GDM1 (cell line): ENCODE data around the gene C2orf72.

Experiments used
- DNase-seq: peaks from one replicate; lab custom pipeline; 2025; lab: John Stamatoyannopoulos, UW

Gene C2orf72

GRCh38 chr2:231069379-231070054 is 32.2 kb downstream of the C2orf72 start:
- DNase-seq, result no peak

GRCh38 chr2:231084565-231084964 is 47.2 kb downstream of the C2orf72 start:
- no peak for DNase-seq

DNA sequence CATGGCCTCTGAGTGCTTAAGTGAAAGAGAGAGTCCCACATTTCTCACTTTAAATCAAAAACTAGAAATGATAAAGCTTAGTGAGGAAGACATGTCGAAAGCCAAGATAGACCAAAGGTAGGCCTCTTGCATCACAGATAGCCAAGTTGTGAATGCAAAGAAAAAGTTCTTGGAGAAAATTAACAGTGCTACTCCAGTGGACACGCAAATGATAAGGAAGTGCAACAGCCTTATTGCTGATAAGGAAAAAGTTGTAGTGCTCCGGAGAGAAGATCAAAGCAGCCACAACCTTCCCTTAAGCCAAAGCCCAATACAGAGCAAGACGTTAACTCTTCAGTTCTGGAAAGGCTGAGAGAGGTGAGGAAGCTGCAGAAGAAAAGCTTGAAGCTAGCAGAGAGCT is 51.4 kb downstream of the C2orf72 start:
- DNase-seq, result no peak

DNA sequence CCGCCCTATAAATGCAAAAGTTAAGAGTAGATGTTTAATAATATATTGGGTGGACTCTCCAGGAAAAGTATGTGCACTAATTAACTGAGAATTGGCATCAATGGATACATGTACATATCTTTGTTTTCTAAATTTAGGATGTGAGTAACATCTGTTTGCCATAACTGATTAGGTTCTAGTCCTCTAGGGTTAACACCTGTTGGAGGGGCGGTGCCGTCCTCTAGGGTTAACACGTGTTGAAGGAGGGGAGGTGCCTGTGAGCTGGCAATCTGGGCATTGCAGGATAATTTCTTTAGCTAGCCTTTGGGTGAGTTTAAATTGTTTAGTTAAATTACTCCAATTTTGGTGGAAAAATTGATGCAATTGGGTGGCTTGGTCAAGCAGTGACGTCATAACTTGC is 56.6 kb downstream of the C2orf72 start:
- DNase-seq, result no peak

DNA sequence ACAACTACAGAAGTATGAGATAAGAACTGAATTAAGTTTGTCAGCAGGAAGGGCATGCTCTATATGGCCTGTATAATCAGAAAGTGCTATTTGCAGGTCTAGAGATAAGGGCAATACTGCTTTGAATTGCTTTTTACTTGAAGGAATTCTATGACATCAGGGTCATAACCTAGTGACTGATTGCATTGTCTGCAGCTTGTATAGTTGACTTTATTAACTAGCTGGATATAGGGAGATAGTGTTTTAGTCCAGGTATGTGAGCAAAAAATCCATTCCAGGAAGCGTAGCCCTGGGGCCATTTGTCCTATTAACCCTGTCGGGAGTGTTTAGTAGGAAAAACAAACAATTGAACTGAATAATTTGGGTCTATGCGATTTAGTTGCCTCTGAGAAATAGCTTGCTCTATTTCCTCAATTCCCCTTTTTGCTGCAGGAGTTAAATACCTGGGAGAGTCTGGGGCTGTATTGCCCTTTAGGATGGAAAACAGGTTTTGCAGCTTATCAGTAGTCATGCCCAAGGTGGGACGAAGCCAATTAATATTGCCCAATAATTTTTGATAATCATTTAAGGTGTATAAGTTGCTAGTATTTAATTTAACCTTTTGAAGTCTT is 57.5 kb downstream of the C2orf72 start:
- no peak for DNase-seq
